Measurements from ENCODE around the gene PDE4D.

DNA sequence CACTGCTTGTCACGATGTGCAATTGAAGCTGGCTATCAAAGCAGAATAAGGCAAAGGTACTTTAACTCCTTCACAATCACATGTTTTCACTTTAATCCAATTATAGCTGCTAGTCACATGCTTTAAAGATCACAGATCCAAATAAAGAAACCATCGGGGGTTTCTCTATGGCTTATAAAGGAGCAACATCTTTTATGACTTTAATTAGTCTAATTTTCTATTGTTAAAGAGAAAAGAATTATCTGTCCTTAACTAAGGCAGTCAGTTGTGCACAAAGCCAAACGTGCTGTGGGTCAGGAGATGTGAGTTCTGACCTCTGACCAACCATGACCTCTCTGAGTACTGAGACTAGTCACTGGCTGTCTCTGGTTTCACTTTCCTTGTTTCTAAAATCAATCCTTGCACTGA is 749.6 kb downstream of the PDE4D start:
- TF ChIP-seq, protein P1, sequence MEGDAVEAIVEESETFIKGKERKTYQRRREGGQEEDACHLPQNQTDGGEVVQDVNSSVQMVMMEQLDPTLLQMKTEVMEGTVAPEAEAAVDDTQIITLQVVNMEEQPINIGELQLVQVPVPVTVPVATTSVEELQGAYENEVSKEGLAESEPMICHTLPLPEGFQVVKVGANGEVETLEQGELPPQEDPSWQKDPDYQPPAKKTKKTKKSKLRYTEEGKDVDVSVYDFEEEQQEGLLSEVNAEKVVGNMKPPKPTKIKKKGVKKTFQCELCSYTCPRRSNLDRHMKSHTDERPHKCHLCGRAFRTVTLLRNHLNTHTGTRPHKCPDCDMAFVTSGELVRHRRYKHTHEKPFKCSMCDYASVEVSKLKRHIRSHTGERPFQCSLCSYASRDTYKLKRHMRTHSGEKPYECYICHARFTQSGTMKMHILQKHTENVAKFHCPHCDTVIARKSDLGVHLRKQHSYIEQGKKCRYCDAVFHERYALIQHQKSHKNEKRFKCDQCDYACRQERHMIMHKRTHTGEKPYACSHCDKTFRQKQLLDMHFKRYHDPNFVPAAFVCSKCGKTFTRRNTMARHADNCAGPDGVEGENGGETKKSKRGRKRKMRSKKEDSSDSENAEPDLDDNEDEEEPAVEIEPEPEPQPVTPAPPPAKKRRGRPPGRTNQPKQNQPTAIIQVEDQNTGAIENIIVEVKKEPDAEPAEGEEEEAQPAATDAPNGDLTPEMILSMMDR (IDR thresholded peaks at IDR 0.05), result no peak
- no peak for TF ChIP-seq POLR2A (IDR thresholded peaks at IDR 0.05)
